Smooth muscle cell (in vitro differentiated cells): ENCODE results near the gene MYO10. TPM values are rescaled to one million over a fixed set of nuclear protein-coding genes. Genes with fewer than 3 reads are reported as not detected.

Experiments used
- DNase-seq: peaks from one replicate; lab custom pipeline; 2025; ENCODE audit not compliant: unreplicated experiment; lab: John Stamatoyannopoulos, UW
- H2AFZ ChIP-seq: fragments of 200-600 bp; sonication (generic); 2 replicates; pipeline ENCODE4 v1.6.0; 2016; ENCODE audit warnings: antibody characterized with exemption, low read depth, mild to moderate bottlenecking
- H3F3A ChIP-seq: fragments of 200-600 bp; sonication (generic); 2 replicates; pipeline ENCODE4 v1.6.0; 2017; ENCODE audit warnings: antibody characterized with exemption, low read depth
- H3K27ac ChIP-seq: fragments of 200-600 bp; sonication (generic); 2 replicates; pipeline ENCODE4 v1.5.1; 2016; ENCODE audit warnings: low read depth, mild to moderate bottlenecking
- H3K27me3 ChIP-seq: fragments of 200-600 bp; sonication (generic); 2 replicates; pipeline ENCODE4 v1.6.1; 2016; ENCODE audit warnings: low read depth, mild to moderate bottlenecking
- H3K36me3 ChIP-seq: fragments of 200-600 bp; sonication (generic); 2 replicates; pipeline ENCODE4 v1.5.1; 2016; ENCODE audit warnings: low read depth
- H3K4me1 ChIP-seq: fragments of 200-600 bp; sonication (generic); 2 replicates; pipeline ENCODE4 v1.5.1; 2016; ENCODE audit warnings: low read depth
- H3K4me2 ChIP-seq: fragments of 200-600 bp; sonication (generic); 2 replicates; pipeline ENCODE4 v1.6.0; 2016; ENCODE audit warnings: mild to moderate bottlenecking
- H3K4me3 ChIP-seq: fragments of 200-600 bp; sonication (generic); 2 replicates; pipeline ENCODE4 v1.5.1; 2016; ENCODE audit warnings: mild to moderate bottlenecking
- H3K79me2 ChIP-seq: fragments of 200-600 bp; sonication (generic); 2 replicates; pipeline ENCODE4 v1.6.0; 2016; ENCODE audit warnings: low read depth, mild to moderate bottlenecking
- H3K9ac ChIP-seq: fragments of 200-600 bp; sonication (generic); 2 replicates; pipeline ENCODE4 v1.6.0; 2016; ENCODE audit warnings: low read depth
- H3K9me3 ChIP-seq: fragments of 200-600 bp; sonication (generic); replicated peaks from 2 replicates; pipeline ENCODE4 v1.5.1; 2016; ENCODE audit warnings: low read depth
- H4K20me1 ChIP-seq: fragments of 200-600 bp; sonication (generic); 2 replicates; pipeline ENCODE4 v1.6.0; 2016; ENCODE audit warnings: low read depth
- CTCF ChIP-seq: fragments of 200-600 bp; sonication (generic); IDR thresholded peaks from 2 replicates; pipeline ENCODE4 v1.5.1; 2017; ENCODE audit warnings: borderline replicate concordance, mild to moderate bottlenecking, antibody characterized with exemption; ENCODE audit not compliant: insufficient read depth, poor library complexity, severe bottlenecking
- WGBS: methylation state at CpG from one replicate; pipeline ENCODE4 v1.1.7; 2016; ENCODE audit warnings: low lambda C conversion rate; 5-methylcytosine and 5-hydroxymethylcytosine counted together
- polyA plus RNA-seq: library from polyadenylated mRNA; unstranded; fragments of >200 nt; fragmentation: Nextera tagmentation; extraction: Ambion mirVana; gene quantifications from 2 replicates; pipeline ENCODE4 v1.2.1, GENCODE V29; 2016
- total RNA-seq: library from RNA; depleted of rRNA; stranded (reverse); fragments of >200 nt; gene quantifications from 2 replicates; pipeline ENCODE4 v1.2.3, GENCODE V29; 2014

Gene MYO10
- total and polyA plus RNA-seq, 2 experiments from 2014 or later: 76.4 to 96.8 TPM

- no peak for DNase-seq
- no peak overlapping the region for H3K27ac ChIP-seq
- no peaks in the 10 kb centered on the region for H3K9me3 ChIP-seq
- peaks cover 41% of the 10 kb centered on the region for H3K36me3 ChIP-seq
- no peak overlapping the region for H3K9ac ChIP-seq
- no peak overlapping the region for H3K4me2 ChIP-seq
- 96% methylated on average over 40 of the region's 48 CpGs for WGBS
- peaks cover 8% of the 10 kb centered on the region for H3K4me1 ChIP-seq
- H2AFZ ChIP-seq: no peak overlapping the region
- peaks cover 30% of the 10 kb centered on the region for H3K79me2 ChIP-seq
- no peak for TF ChIP-seq CTCF
- no peaks in the 10 kb centered on the region for H3K27me3 ChIP-seq
- H3K4me3 ChIP-seq: no peak overlapping the region
- peaks cover 97% of the 10 kb centered on the region for H4K20me1 ChIP-seq
- peaks cover 7% of the 10 kb centered on the region for H3F3A ChIP-seq
These were observed 234.7 kb downstream of the MYO10 start for GRCh38 chr5:16701134-16702099.

GRCh38 chr5:16700081-16700480 is 236.0 kb downstream of the MYO10 start:
- TF ChIP-seq CTCF: no peak
- Histone ChIP-seq H3K9me3 (no peaks in the 10 kb centered on the region), H3F3A (peaks cover 7% of the 10 kb centered on the region), H3K9ac (no peak overlapping the region), H3K36me3 (peaks cover 38% of the 10 kb centered on the region), H3K4me1 (peaks cover 8% of the 10 kb centered on the region), H3K4me3 (no peak overlapping the region), H3K27ac (no peak overlapping the region), H4K20me1 (peaks cover 97% of the 10 kb centered on the region), H3K27me3 (no peaks in the 10 kb centered on the region), H3K4me2 (no peak overlapping the region), H3K79me2 (peaks cover 37% of the 10 kb centered on the region), H2AFZ (no peak overlapping the region)
- 97% methylated on average over 8 of the region's 8 CpGs for WGBS
- no peak for DNase-seq

GRCh38 chr5:16695779-16696178 is 240.3 kb downstream of the MYO10 start:
- peaks cover 33% of the 10 kb centered on the region for H3K79me2 ChIP-seq
- peaks cover 100% of the 10 kb centered on the region for H4K20me1 ChIP-seq
- DNase-seq: no peak
- WGBS: 91% methylated on average over 4 of the region's 4 CpGs
- H3F3A ChIP-seq: peaks cover under 1% of the 10 kb centered on the region
- no peaks in the 10 kb centered on the region for H3K9me3 ChIP-seq
- H3K36me3 ChIP-seq: peaks cover 22% of the 10 kb centered on the region
- H3K27me3 ChIP-seq: no peaks in the 10 kb centered on the region
- no peaks in the 10 kb centered on the region for H3K4me1 ChIP-seq
- no peak for TF ChIP-seq CTCF
- H3K4me2 ChIP-seq: no peak overlapping the region
- H2AFZ ChIP-seq: no peak overlapping the region
- no peak overlapping the region for H3K27ac ChIP-seq
- no peak overlapping the region for H3K4me3 ChIP-seq
- H3K9ac ChIP-seq: no peak overlapping the region
